Activated CD4-positive, CD25-positive, alpha-beta regulatory T cell treated with anti-CD3 and anti-CD28 coated beads, Interleukin-2, amount 50 U/mL, for 24 hours (primary cell): ENCODE measurements around the gene LTBP1.

Experiments
- ATAC-seq, 2 donors: fragments of 150-1000 bp; cut with Tn5 transposase; one replicate each; pipeline ENCODE4 v1.10.0; 2021; ENCODE audit warnings: mild to moderate bottlenecking in 1 of 2, moderate library complexity in 1 of 2

The LTBP1 gene

GRCh38 chr2:33274524-33274923 is 327.8 kb downstream of the LTBP1 start:
- ATAC-seq: no peak

DNA sequence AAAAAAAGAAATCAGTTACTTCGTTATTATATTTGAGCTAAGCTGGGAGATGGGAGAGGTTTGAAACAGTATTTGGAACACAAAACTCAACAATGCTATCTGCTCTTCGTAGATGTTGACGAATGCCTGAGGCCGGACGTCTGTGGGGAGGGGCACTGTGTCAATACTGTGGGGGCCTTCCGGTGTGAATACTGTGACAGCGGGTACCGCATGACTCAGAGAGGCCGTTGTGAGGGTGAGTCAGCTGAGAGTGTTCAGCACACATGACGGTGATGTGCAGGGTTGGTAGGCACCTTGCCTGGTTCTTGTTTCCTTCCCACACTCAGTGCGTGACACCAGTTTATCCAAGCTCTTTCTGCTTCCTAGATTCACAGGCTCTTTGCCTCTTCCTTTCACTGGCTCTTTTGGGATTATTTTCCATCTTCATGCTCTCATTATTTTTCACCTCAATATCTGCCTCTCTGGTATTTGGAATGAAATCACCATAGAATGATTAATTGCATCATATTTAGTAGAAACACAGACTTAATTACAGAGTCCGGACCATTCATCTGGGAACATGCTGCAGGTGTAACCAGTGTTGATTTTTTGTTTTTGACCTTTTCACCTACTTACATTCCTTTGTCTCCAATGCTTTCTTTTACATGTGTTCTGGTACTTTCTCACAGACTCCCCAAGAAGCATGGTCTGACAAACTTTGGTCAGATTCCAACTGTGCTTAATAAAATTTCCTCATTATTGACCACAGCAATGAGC is 329.1 kb downstream of the LTBP1 start:
- ATAC-seq: peak; percentile 70 to 74

DNA sequence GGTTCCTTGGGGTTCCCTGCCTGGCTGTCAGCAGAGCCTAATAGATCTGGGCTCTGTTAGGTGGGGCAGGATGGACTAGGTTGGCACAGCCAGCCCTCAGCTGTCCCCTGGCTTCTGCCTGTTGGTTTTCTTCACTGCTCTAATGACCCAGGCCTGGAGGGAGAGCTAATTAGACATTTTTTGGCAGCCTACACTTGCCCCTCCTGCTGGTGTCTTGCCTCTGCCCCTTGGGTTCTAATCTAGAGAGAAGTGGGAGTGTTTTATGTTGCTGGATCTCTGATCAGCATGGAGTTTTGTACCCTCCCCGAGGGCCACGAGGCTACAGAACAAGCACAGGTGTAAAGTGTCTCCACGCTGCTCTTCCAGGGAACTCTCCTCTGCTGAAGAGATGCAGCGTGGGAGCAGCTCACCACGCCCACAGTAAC is 330.3 kb downstream of the LTBP1 start:
- no peak for ATAC-seq

GRCh38 chr2:33278245-33278943 is 331.6 kb downstream of the LTBP1 start:
- no peak for ATAC-seq

- no peak for ATAC-seq
Observed at GRCh38 chr2:33284287-33284686, 337.5 kb downstream of the LTBP1 start.

DNA sequence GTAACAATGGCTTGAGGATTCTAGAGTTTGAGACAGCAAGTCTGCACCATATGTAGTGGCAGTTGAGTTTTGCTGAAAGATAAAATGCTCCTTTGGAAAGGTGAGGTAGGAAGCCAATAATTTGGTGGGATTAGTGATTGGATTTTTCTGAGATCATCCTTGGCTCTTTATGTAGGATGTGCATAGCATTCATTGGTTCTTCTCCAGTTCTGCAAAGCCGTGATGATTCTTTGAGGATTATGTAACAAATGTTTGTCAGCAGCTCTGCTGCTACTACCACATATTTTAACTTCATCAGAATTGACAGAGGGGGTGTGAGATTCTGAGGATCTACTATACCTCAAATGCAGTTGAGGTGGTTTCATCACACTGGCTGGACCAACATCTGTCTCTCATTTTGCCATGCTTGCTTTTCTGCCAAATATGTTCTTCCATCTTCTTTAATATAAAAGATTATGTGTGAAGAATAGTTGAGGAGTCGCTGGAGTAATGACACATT is 340.8 kb downstream of the LTBP1 start:
- no peak for ATAC-seq

DNA sequence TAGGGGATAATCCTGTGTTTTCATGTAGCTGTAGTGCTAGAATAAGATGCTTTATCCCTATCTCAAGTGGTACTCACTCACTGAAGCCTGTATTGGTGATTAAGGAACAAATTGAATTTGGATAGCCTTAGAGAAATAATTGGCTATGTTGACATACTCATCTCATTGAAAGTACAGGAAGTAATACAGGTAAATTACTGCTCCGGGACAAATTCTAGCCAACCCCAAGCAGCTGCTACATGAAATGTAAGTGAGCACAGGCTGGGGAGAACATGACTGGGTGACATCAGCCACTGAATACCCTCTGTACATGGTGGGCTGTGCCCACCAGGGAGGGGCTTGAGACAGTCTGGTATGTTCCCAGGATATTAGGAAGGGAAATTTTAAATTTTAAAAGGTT is 341.3 kb downstream of the LTBP1 start:
- ATAC-seq: no peak

GRCh38 chr2:33289961-33290360 is 343.2 kb downstream of the LTBP1 start:
- no peak for ATAC-seq

DNA sequence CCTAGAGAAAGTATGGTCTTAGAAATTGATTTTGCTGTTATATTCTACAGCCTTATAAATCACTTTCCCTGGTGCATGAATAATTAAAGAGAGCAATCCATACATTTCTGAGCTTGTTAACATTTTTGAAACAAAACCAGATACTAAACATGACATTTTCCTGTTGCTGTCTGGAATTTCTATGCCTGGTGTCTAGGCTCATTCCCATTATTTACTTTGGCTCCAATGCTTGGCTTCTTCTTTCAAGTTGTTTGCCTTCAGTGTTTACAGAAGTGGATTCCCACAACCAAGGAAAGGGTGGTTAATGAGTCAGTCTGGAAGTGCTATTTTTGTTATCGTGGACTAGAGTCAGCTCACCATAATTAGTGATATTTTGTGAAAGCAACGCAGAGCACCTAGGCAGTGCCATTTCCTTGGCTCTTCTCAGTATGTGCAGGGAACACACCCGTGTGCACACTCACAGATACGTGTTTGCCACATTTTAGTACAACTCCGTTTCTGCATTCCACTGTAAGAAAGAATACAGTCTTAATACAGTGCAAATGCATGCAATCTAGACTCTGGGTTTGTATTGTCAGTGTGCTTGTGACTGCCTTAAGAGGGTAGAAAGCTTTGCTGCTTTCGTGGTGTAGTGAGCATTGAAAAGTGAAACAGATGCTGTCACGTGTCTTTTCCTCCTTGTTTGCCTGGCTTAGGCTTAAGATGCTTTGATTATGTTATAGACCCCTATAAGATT is 344.7 kb downstream of the LTBP1 start:
- no peak for ATAC-seq

DNA sequence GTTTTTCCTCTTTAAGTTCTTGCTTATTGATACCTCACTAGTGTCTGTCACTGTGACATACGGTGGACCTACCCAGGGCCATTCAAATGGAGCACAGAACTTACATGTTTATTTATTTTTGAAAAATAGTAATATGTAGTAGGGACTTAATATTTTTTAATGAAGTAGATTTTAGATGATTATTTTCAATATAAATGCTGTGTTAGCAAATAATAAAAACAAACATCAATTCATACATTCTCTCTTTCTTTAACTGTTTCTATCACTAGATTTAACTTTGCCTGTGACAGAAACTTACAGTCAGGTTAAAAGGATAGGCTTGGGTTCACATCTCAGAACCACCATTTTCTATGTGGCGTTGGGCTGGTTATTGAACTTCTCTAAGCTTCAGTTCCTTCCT is 345.3 kb downstream of the LTBP1 start:
- ATAC-seq: no peak

DNA sequence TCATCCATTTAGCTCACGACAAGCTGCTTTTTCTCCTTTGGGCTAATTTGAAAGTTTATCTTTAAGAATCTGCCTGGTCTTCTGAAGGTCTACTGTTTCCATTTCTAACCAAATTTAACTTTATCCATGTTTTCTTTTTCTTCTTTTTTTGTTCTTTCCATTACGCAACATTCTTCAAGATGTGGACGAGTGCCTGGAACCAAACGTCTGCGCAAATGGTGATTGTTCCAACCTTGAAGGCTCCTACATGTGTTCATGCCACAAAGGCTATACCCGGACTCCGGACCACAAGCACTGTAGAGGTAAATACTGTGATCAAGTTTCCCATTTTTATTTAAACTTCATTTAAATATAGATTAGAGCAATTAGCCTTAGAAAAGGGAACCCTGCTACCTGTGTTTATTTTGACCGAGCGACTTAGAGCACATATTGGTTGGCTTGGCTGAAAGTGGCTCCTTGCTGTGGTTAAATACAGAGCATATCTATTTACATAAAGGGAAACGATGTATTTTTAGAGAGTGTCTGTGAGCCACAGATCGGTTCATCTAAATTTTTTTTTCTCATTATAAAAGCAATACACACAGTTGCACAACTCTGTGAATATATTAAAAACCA is 346.3 kb downstream of the LTBP1 start:
- no peak for ATAC-seq

DNA sequence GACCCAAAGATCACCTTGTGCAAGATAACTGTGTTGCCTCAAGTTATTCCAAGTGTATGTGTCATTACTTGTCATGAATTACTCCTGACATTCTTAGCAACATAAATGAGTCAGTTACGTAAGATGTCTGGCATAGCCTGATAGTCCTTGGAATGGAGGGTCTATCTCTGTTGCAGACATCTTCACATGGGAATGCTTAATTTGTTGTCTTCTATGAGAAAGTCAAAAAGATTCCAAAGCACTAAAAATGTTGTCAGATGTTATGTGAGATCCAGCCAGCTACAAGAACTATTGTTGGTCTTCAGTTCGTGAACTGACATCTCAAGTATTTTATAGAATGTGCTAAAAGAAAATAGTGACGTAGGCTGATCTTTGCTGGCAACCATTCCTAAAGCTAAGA is 351.5 kb downstream of the LTBP1 start:
- ATAC-seq: no peak

- no peak for ATAC-seq
Observed at GRCh38 chr2:33301355-33301754, 354.6 kb downstream of the LTBP1 start.

GRCh38 chr2:33302348-33302747 is 355.6 kb downstream of the LTBP1 start:
- no peak for ATAC-seq

DNA sequence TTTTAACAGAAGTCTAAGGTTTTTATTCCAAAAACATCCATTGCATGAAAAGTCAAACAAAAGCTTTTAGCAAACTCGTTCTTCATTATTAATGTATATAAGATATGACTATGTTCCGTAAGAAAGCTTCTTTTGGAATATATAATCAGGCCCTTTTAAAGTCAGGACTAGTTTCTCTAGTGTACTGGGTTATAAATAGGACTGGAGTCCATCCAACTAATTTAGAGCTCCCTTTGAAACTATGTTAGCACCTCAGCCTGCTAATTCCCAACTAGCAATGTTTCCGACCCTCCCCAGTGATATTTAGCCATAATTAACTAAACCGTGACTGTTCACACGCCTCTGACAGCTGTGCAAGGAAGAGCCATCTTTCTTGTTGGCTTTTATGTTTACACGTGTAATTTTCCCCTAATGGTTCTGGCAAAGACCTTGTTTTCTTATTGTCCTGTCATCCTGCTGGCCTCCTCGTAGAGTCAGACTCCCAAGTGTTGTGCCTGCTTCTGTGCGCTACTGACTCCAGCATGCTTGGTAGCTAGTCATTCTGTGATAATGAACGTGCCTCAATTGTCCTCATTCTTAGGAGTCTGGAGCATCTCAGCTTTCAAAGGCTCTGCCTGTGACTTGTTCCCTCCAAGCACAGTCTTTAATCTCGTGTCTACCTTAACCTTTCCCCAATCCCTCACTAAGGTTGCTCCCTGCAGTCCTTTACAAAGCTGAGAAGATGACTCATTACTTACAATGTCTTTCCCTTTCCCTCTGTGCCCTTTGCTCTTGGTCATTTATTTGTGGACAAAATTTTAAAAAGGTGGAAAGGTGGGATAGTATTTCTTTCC is 357.5 kb downstream of the LTBP1 start:
- ATAC-seq: no peak

GRCh38 chr2:33307659-33308270 is 361.0 kb downstream of the LTBP1 start:
- ATAC-seq: no peak

GRCh38 chr2:33312355-33312754 is 365.6 kb downstream of the LTBP1 start:
- no peak for ATAC-seq

DNA sequence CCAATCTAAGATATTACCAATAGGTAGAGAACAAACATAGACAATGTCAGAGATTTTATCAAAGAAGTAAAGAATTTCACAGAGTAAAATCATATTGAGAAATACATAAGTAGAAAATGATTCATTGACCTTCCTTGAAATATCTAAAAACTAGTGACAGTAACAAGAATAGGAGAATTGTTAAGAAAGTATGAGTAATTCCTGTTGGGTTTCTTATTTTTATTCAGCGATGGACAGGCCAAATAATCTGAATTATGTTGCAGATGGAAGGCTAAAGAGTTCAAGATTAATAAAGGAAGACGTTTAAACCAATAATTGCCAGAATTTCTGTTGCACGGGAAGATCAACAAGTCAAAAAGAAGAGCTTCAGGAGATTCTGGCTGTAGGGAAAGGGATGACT is 366.3 kb downstream of the LTBP1 start:
- no peak for ATAC-seq

DNA sequence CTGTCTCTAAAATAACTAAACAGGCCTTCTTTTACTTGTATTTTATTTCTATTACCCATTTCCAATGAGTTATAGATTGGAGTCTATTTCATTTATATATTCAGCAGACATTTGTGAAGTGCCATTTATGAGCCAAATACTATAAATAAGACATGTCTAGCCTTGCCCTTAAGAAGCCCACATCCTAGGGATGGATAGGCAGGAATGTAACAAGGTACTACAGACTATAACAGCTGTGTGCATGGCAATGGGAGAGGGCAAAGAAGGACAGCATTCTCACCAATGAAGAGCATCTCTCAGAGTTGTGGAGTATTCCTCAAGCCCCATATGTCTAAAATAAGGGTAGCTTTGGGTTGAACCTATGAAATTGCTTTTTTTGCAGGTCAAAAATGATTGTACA is 367.8 kb downstream of the LTBP1 start:
- no peak for ATAC-seq

DNA sequence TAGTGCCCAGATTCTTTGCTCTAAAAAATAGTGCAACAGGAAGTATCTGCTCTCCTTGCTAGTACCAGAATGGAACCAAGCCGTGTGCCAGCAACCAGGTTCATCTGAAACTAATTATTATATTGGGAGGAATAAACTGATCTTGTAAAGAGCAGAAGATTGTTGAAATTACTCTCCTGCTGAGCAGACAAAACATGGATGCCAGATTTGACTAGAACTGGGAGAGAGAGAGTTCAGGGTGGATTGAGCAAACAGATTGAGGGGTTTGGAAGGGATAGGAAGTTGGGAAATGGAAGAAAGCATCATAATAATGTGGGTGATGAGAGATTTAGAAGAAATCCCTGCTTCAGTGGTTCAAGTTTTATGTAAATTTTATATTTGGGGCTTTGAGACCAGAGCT is 369.6 kb downstream of the LTBP1 start:
- ATAC-seq: no peak

- no peak for ATAC-seq
Observed at GRCh38 chr2:33317369-33318007, 370.7 kb downstream of the LTBP1 start.
